Measurements from ENCODE around the gene YPEL5. TPM values are rescaled to one million over a fixed set of nuclear protein-coding genes. Genes with fewer than 3 reads are reported as not detected.

YPEL5 gene
- total and polyA plus RNA-seq, 3 donors from 2014 or later = 131 to 189 (median 181) TPM

- Histone ChIP-seq H3K4me1 (no peaks in the 10 kb centered on the region), H3K36me3 (ENCODE audit: low read depth, missing control alignments) (no peaks in the 10 kb centered on the region), H3K27me3 (no peaks in the 10 kb centered on the region), H3K9me3 (no peaks in the 10 kb centered on the region), H3K4me3 (no peak overlapping the region), H3K27ac (no peak overlapping the region)
- TF ChIP-seq POLR2A (IDR thresholded peaks at IDR 0.05) (no peak), CTCF (IDR thresholded peaks at IDR 0.05) (no peak)
- 77 to 87% methylated on average over 3 to 6 of the region's 6 CpGs for WGBS, 2 donors
- no peak for DNase-seq
- intact Hi-C loops (cut with DNase I; ENCODE audit: low total_unique reads) = no loop called here
Measured at GRCh38 chr2:30197570-30198192, 50.9 kb downstream of the YPEL5 start.

GRCh38 chr2:30201990-30202389 lies 55.2 kb downstream of the YPEL5 start:
- Histone ChIP-seq H3K36me3 (ENCODE audit: low read depth, missing control alignments) (no peaks in the 10 kb centered on the region), H3K4me1 (no peaks in the 10 kb centered on the region), H3K4me3 (no peak overlapping the region), H3K27ac (no peak overlapping the region), H3K9me3 (no peaks in the 10 kb centered on the region), H3K27me3 (no peaks in the 10 kb centered on the region)
- DNase-seq = peak; percentile 72
- no peak for TF ChIP-seq CTCF (IDR thresholded peaks at IDR 0.05)
- TF ChIP-seq POLR2A (IDR thresholded peaks at IDR 0.05) = no peak
- 25 to 38% methylated on average over 1 of the region's 1 CpG for WGBS, 2 donors
- intact Hi-C loops (cut with DNase I; ENCODE audit: low total_unique reads) = loop anchor here (10.0 kb wide), 1 partner anchor 503 kb away; no protein-coding TSS in a partner anchor

- intact Hi-C loops (cut with DNase I; ENCODE audit: low total_unique reads) = loop anchor here (10.0 kb wide), 1 partner anchor 502 kb away; no protein-coding TSS in a partner anchor
- no peaks in the 10 kb centered on the region for H3K27me3 ChIP-seq
- no peak for DNase-seq
- no peak overlapping the region for H3K27ac ChIP-seq
- H3K4me1 ChIP-seq = no peaks in the 10 kb centered on the region
- H3K4me3 ChIP-seq = no peak overlapping the region
- no peaks in the 10 kb centered on the region for H3K36me3 ChIP-seq (ENCODE audit: low read depth, missing control alignments)
- TF ChIP-seq POLR2A (IDR thresholded peaks at IDR 0.05) (no peak), CTCF (IDR thresholded peaks at IDR 0.05) (no peak)
- WGBS, 2 donors = 67 to 73% methylated on average over 7 of the region's 7 CpGs
- no peaks in the 10 kb centered on the region for H3K9me3 ChIP-seq
Measured at GRCh38 chr2:30203156-30203555, 56.3 kb downstream of the YPEL5 start.

- 91% methylated on average over 4 of the region's 4 CpGs for WGBS, 2 donors
- H3K27ac ChIP-seq = no peak overlapping the region
- no peaks in the 10 kb centered on the region for H3K27me3 ChIP-seq
- no peak for DNase-seq
- no peaks in the 10 kb centered on the region for H3K36me3 ChIP-seq (ENCODE audit: low read depth, missing control alignments)
- intact Hi-C loops (cut with DNase I; ENCODE audit: low total_unique reads) = loop anchor here (10.0 kb wide), 1 partner anchor 501 kb away; no protein-coding TSS in a partner anchor
- H3K4me1 ChIP-seq = peaks cover 4% of the 10 kb centered on the region
- no peak overlapping the region for H3K4me3 ChIP-seq
- no peaks in the 10 kb centered on the region for H3K9me3 ChIP-seq
- no peak for TF ChIP-seq CTCF (IDR thresholded peaks at IDR 0.05)
- no peak for TF ChIP-seq POLR2A (IDR thresholded peaks at IDR 0.05)
Measured at GRCh38 chr2:30204281-30204680, 57.5 kb downstream of the YPEL5 start.

GRCh38 chr2:30205456-30205855 lies 58.6 kb downstream of the YPEL5 start:
- DNase-seq = no peak
- intact Hi-C loops (cut with DNase I; ENCODE audit: low total_unique reads) = loop anchor here (10.0 kb wide), 1 partner anchor 499 kb away; no protein-coding TSS in a partner anchor

More at GRCh38 chr2:30205456-30205855, 58.6 kb downstream of the YPEL5 start:
- TF ChIP-seq POLR2A (IDR thresholded peaks at IDR 0.05) (no peak), CTCF (IDR thresholded peaks at IDR 0.05) (no peak)
- Histone ChIP-seq H3K9me3 (no peaks in the 10 kb centered on the region), H3K27ac (no peak overlapping the region), H3K4me3 (no peak overlapping the region), H3K4me1 (peaks cover 4% of the 10 kb centered on the region), H3K27me3 (no peaks in the 10 kb centered on the region), H3K36me3 (ENCODE audit: low read depth, missing control alignments) (no peaks in the 10 kb centered on the region)
- WGBS, 2 donors = 91 to 96% methylated on average over 1 of the region's 1 CpG

All from testis (tissue), 3 donors.